NCI-H510A treated with DMSO at 0.1 percent for 48 hours (cell line): Measurements from ENCODE around the gene EPN2.
"Not testable (repeated sequence)": the region's sequence is repeated elsewhere in the genome, so short reads cannot be mapped to it uniquely, and the experiment has no call there.

Source experiments
- DNase-seq: peaks from one replicate; lab custom pipeline; 2025; lab: John Stamatoyannopoulos, UW

EPN2 gene

DNA sequence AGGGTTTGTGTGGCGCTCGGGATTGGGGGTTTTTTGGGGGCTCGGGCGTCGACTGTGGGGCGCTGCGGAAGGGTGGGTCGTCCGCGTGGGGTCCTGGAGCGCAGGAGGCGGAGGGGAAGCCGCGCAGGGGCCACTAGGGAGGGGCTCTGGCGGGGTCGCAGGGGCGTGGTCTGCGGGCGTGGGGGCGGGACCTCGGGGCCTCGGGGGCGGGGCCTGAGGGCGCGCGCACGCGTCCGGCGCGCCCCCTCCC is at the start of gene EPN2:
Gene EPN2, plus strand, starts transcription at position 228 of the 250 bp plus-strand sequence. CDS start 45,754 bp downstream, outside the sequence.
- not testable (repeated sequence) for DNase-seq

DNA sequence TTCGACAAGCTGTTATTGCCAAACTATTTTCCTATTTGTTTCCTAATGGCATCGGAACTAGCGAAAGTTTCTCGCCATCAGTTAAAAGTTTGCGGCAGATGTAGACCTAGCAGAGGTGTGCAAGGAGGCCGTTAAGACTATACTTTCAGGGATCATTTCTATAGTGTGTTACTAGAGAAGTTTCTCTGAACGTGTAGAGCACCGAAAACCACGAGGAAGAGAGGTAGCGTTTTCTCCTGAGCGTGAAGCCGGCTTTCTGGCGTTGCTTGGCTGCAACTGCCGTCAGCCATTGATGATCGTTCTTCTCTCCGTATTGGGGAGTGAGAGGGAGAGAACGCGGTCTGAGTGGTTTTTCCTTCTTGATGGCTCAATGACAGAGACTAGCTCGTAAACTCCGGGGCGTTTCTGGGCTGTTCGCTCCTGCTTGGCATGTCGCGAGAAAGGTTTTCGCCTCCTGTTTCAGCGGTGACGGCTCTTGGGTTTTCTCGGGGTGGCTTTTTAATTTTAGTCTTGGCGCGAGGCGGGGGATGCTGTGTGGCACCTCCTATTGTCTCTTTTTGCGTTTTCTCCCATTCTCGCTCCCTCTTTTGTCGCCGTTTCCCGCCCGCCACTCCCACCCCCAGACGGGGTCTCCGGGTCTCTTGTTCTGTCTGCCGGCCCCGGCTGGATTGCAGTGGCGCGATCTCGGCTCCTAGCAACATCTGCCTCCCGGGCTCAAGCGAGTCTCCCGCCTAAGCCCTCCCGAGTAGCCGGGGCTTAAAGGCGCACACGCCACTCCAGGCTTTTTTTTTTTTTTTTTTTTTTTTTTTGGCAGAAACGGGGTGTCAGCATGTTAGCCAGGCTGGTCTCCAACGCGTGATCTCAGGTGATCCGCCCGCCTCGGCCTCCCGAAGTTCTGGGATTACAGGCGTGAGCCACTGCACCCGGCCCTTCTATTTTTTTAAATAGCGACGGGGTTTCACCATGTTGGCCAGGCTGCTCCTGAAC is 49.0 kb upstream of the EPN2 start:
- not testable (repeated sequence) for DNase-seq

DNA sequence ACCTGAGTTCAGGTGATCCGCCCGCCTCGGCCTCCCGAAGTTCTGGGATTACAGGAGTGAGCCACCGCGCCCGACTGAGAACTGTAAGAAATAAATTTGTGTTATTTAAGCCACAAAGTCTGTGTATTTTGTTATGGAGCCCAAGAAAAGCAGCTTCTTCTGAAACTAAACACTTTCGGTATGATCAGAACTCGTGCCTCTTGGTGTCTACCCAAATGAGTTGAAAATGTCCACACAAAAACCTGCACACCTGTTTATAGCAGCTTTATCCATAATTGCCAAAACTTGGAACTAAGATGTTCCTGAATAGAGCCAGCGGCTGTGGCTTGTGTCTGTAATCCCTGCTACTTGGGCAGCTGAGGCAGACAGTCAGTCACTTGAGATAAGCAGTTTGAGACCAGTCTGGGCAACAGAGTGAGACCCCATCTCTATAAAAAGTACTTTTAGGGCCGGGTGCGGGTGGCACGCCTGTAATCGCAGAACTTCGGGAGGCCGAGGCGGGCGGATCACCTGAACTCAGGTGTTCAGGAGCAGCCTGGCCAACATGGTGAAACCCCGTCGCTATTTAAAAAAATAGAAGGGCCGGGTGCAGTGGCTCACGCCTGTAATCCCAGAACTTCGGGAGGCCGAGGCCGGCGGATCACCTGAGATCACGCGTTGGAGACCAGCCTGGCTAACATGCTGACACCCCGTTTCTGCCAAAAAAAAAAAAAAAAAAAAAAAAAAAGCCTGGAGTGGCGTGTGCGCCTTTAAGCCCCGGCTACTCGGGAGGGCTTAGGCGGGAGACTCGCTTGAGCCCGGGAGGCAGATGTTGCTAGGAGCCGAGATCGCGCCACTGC is 48.1 kb upstream of the EPN2 start:
- not testable (repeated sequence) for DNase-seq

DNA sequence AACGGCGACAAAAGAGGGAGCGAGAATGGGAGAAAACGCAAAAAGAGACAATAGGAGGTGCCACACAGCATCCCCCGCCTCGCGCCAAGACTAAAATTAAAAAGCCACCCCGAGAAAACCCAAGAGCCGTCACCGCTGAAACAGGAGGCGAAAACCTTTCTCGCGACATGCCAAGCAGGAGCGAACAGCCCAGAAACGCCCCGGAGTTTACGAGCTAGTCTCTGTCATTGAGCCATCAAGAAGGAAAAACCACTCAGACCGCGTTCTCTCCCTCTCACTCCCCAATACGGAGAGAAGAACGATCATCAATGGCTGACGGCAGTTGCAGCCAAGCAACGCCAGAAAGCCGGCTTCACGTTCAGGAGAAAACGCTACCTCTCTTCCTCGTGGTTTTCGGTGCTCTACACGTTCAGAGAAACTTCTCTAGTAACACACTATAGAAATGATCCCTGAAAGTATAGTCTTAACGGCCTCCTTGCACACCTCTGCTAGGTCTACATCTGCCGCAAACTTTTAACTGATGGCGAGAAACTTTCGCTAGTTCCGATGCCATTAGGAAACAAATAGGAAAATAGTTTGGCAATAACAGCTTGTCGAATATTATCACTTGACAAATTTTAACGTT is 47.3 kb upstream of the EPN2 start:
- DNase-seq: not testable (repeated sequence)

DNA sequence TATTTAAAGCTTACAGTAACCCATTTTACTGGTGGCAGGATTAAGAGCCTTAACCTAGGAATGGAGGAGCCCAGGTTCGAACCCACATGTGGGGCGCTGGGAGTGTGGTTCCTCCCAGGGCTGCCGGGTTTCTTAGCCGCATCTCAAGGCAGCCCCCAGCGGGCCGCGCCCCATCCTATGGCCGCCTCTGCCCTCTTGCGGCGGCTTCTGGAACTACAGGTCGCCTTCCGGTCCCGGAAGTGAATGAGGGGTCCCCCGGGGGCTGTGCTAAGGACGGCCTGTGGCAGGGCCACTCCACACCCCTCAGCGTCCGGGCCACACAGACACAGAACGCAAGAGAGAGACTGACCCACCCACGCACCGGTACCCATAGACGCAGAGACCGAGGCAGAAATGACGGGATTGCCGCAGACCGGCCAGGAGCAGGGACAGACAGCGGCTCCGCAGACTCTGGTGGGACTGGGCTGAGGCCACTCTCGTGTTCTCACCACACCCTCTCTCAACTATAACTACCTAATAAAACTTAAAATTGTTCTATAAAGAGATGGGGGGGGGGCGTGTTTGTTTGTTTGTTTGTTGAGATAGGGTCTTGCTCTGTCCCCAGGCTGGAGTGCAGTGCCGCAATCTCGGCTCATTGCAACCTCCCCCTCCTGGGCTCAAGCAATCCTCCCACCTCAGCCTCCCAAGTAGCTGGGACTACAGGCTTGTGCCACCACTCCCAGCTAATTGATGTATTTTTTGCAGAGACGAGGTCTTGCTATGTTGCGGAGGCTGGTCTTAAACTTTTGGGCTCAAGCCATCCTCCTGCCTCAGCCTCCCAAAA is 40.6 kb upstream of the EPN2 start:
- not testable (repeated sequence) for DNase-seq

DNA sequence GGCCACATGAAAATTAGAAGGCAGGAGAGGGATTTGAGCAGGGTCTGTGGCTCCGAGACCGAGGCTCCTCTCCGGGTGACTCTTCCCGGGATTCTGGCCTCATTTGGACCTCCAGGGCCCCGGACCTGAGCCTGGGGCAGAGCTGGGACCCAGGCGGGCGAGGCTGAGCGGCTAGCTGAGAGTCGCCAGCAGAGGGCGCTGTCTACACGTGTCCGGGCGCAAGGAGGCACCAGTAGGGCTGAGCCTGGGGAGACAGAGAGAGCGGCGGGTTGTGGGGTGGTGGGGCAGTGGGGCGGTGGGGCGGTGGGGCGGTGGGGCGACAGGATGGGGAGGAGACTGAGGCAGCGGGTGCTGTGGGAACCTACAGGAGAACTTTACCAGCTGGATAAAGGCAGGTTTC is 34.7 kb upstream of the EPN2 start:
- DNase-seq: not testable (repeated sequence)

DNA sequence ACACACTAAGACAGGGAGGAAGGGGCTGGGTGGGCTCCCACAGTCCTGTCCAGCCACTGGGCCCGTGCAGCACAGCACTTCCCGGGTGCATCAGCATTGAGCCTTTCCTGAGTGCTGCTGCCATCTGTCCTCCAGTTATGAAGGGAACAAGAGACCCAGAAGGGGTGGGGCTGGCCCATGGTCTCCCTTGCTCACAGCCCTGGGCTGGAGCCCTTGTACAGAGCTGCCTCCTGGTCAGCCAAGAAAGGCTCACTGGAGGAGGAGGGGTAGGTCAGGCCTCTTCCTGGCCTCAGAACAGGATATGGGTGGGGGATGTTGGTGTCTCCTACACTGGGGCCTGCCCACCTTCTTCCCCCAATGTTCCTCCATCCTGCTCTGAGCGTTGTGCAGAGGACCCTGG is 33.7 kb upstream of the EPN2 start:
- DNase-seq: not testable (repeated sequence)

DNA sequence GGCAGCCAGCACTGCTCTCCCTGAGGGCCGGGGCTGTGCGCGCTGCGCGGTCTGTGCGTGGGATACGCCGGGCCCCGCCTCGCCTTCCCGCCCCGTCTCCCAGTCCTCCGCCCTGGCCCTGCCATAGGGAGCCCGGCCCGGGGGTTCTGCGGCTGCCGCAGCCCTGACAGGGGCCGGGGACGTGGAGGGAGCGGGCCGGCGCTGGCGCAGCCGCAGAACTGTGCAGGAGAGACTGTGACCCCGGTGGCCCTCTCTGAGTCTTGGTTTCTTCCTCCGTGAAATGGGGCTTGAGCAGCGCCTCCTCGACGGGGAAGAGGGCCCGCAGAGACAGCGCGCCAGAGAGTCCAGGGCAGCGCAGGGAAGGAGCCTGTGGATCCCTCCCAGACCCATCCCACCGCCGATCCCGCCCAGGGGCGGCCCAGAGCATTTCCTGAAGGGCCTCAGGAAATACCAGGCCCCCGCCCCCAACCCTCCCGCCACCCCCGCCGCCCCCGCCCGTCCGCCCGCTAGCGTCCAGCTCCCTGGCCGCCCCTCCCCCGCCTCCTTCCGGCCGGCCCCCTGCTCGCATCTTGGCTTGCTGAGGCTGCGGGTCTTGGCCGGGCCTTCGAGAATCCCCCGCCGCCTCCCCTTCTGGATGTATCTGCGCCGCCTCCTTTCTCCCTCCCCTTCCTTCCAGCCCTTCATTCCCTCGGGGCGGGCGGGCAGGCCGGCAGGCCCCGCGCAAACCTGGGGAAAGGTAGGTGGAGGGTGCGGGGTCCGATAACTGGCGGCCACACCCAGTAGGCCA is 21.9 kb upstream of the EPN2 start:
- not testable (repeated sequence) for DNase-seq

DNA sequence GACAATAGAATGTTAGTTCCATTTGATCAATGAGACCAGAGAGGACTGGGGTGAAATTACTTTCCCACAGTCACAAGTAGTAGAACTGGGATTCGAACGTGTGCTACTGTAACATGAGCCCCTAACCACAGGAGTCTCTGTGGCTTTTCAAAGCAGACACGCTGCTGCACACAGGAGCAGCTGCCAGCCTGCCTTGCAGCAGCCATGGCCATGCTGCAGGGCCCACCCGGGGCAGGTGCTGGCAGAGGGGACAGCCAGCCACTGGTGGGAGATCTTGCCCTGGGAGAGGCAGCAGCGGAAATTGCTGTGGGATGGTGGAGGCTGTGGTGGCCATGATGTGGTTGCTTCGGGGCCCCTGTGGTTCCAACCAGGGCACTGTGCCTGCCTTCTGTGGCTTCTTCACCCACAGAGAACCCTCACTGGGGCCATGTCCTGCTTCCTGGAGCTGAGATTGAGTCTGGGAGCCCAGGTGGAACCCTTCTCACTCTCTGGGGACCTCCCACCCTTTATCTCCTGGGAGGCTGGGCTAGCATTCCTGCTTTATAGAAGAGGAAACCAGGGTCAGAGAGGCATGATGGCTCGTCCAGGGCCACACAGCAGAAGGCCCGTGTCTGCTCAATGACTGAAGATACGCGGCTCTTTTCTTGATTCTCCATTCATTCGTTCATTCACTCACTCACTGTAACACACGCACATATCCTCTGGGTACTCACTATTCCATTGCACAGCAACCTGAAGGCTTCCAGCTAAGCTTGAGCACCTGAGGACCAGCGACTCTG is 20.8 kb upstream of the EPN2 start:
- not testable (repeated sequence) for DNase-seq

DNA sequence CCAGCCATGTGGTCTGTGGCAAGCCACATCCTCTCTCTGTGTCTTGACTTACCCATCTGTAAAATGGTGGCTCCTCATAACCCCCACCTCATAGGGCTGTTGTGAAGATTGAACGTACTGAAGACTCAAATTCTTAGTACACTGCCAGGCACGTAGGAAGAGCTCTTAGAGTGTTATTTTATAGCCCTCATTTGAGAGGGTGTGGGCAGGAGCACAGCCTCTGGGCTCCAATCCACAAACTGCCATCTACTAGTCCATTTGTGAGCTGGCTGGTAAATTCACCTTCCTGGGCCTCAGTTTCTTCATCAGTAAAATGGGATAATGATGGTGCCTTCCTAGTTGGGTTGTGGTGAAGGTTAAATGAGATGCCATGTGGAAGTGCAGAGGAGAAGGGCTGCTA is 18.3 kb upstream of the EPN2 start:
- DNase-seq: not testable (repeated sequence)

DNA sequence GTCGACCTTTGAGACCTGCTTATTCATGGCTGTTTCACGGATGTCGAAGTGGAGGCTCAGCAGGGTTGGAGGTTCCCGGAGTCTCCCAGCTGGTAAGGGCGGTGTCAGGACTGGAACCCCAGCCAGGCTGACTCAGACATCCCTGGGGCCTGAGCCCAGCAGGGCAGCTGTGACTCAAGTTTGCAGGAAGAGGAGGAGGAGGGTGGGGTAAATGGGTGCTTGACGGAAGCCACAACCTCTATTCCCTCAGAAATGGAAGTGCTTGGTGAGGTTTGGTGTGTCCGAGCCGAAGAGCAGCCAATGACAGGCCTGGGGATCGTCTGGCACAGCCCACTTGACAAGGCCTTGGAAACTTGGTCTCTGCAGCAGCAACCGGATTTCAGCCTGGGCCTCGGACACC is 17.8 kb upstream of the EPN2 start:
- not testable (repeated sequence) for DNase-seq

DNA sequence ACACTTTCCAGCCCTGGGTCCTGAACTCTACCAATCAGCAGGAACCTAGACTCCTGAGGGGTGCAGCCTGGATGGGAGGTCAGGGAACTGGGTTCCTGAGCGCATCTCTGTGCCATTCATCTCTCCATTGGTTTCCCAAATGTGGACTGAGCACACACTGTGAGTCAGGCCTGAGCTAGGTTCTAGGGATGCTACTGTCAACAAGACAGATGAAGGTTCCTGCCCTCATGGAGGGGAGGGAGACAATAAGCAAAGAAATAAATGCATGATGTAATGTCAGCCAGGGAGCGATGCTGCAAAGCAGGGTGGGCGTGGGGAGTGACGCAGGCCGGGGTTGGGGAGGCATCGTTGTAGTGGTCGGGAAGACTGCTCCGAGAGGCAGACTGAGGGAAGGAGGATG is 17.0 kb upstream of the EPN2 start:
- not testable (repeated sequence) for DNase-seq

DNA sequence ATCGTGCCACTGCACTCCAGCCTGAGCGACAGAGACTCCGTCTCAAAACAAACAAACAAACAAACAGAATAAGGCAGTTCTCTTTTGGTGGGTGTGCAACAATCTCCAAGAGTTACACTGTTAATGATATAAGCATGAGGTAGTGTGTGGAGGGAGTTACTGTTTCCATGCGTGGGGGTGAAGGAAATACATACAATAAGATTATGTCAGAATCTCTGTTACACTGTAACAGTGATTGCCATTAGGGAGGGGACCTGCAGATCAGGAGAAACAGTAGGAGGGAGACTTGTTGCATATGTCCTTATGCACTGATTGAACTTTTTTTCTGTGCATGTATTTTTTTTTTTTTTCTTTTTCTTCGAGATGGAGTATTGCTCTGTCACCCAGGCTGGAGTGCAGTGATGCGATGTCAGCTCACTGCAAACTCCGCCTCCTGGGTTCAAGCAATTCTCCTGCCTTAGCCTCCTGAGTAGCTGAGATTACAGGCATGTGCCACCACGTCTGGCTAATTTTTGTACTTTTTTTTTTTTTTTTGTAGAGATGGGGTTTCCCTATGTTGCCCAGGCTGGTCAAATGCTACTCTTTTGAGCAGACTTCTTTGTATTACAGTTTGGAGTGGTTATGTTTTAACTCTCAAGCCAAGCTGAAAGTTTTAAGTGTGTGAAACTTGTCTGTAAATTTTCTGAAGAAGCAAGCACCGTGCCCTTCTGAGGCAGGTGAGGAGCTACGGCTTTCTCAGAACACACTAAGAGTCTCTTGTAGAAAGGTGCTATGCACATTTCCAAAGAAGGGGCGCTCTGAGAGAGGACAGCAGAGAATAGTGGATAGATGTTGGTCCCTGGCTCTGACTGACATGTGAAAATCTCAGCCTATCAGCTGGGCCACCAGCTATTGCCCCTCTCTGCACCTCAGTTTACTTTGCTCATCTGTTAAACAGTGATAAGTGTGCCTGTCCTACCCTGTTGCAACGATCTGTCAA is 10.3 kb upstream of the EPN2 start:
- DNase-seq: not testable (repeated sequence)

DNA sequence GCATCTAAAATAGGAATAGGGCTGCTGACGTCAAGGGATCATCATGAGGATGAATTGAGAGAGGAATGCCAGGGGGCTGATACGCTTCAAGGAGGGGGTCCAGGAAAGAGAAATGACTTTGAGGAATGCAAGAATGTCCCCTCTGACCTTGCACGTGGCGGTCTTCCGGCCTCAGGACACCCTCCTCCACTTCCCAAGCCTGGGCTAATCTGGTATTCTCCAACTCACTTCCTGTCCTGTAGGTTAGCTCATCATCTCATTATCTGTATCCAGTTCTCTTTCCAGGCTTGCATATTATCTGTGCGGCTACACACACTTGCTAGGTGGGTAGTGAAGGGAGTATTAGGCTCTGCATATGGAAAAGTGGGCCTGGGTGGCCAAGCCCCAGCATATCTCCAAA is 2.5 kb upstream of the EPN2 start:
- not testable (repeated sequence) for DNase-seq

DNA sequence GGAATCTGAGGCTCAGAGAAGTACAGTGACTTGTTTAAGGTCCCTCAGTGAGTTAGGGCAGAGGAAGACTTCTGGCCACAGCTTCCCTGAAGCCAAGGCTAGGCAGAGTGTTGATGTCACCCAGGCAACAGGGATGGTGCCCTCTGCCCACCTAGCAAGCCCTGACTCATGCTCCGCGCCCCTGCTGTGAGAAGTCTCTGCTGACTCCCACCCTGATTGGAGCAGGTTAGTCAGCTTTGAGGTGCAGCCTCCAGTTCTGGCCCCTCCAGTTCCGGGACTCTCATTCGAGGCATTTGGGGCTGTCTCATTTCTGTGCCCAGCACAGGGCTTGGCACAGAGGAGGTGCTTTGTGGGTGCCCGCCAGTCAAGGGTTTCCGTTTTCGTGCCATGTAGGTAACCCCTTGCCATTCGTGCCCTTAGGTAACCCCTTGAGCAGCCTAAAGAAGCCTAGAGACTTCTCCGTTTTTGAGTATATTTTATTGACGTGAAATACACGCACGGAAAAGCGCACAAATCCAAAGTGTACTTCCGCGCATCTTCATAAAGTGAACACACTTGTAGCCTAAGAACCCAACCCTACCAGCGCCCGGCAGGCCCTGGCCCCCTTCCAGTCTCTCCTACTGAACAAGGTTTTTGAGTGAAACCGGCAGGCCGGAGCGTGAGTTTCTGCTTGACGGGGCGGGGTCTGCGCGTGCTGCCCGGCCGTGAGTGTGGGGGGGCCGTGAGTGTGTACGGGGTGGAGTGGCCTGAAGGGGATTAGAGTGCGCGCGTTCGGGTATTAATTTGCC is 621 bp upstream of the EPN2 start:
- DNase-seq: not testable (repeated sequence)

DNA sequence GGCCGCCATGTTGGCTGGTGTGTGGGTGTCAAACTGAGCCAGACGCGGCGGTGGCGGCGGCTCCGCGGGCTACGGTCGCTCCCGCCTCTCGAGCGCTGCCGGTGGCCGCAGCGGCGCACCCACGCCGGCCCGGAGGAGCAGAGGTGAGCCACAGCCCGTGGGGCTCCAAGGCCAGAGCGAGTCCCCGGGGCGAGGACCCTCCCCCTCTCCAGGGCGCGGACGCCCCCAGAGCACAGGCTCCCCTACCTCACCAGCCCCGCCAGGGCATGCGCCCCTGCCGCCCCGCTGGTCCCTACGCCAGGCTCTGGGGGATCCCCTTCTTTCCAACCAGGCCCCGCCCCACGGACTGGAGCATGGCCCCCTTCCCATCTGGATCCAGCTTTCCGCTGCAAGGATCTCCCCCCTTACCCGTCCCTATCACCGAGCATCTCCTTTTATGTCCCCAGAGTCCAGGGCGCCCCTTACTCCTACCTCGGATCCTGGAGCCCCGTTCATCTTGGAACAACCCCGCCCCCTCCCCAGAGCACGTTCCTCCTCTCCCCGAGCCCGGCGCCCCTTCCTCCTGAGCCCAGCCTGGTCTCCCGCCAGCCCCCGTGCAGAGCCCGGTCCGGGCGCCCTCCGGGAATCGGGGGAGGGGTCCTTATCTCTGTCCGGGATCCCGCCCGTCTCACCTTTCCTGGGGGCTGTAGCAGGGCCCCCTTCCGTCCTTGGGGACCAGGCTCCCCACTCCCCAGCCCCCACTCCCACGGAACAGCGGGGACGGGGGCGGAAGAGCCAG is 412 bp downstream of the EPN2 start:
- no peak for DNase-seq

DNA sequence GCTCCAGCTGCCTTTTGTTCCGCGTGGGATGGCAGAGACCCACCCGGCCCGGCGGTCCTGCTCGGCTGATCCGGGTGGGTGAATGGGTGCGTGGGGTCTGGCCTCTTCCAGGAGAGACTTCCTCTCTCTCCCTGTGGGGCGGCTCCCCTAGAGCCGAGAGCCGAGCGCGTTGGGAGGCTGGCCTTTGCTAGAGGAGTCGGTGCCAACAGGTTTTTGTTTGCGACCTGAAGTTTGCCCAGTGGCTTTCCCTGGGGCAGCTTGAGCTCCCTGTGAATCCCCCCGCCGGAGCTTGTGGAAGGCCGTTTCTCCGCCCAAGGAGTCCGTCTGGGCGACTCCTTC is 970 bp downstream of the EPN2 start:
- DNase-seq: peak; percentile 29
